Duodenal mucosa (tissue), 2 donors: ENCODE data around the gene CCDC66.

ENCODE experiments used
- H3K27ac ChIP-seq: one replicate; pipeline ENCODE4 v1.7.0; 2013; ENCODE audit warnings: low read depth, low read length
- H3K27me3 ChIP-seq, 2 donors: one replicate each; pipeline ENCODE4 v1.7.0; 2013; ENCODE audit warnings: low read length in 2 of 2, control low read depth in 1 of 2; ENCODE audit not compliant: insufficient read depth in 2 of 2, control insufficient read depth in 1 of 2
- H3K36me3 ChIP-seq, 2 donors: one replicate each; pipeline ENCODE4 v1.7.0; 2013; ENCODE audit warnings: low read length in 2 of 2, control low read depth in 1 of 2; ENCODE audit not compliant: insufficient read depth in 2 of 2, control insufficient read depth in 1 of 2
- H3K4me1 ChIP-seq, 2 donors: one replicate each; pipeline ENCODE4 v1.7.0; 2013; ENCODE audit warnings: low read length in 2 of 2, control low read depth in 1 of 2; ENCODE audit not compliant: insufficient read depth in 2 of 2, control insufficient read depth in 1 of 2
- H3K4me3 ChIP-seq, 2 donors: one replicate each; pipeline ENCODE4 v1.7.0; 2013; ENCODE audit warnings: low read length in 2 of 2, low read depth in 1 of 2
- H3K9ac ChIP-seq, 2 donors: one replicate each; pipeline ENCODE4 v1.7.0; 2013; ENCODE audit warnings: low read length in 2 of 2, low read depth in 1 of 2
- H3K9me3 ChIP-seq, 2 donors: one replicate each; pipeline ENCODE4 v1.7.0; 2013; ENCODE audit warnings: low read length in 2 of 2, control low read depth in 1 of 2; ENCODE audit not compliant: control insufficient read depth in 1 of 2

The CCDC66 gene

GRCh38 chr3:56645407-56645806 is 88.4 kb downstream of the CCDC66 start:
- no peak overlapping the region for H3K27ac ChIP-seq
- H3K9me3 ChIP-seq = no peaks in the 10 kb centered on the region
- H3K9ac ChIP-seq = no peak overlapping the region
- H3K4me3 ChIP-seq = no peak overlapping the region
- H3K36me3 ChIP-seq = peaks cover 36 to 69% of the 10 kb centered on the region in 2 donors
- no peaks in the 10 kb centered on the region for H3K4me1 ChIP-seq
- H3K27me3 ChIP-seq = no peaks in the 10 kb centered on the region

GRCh38 chr3:56654460-56654859 is 97.5 kb downstream of the CCDC66 start:
- Histone ChIP-seq H3K9me3 (no peaks in the 10 kb centered on the region), H3K4me1 (no peaks in the 10 kb centered on the region), H3K4me3 (no peak overlapping the region), H3K9ac (no peak overlapping the region), H3K27ac (no peak overlapping the region), H3K27me3 (no peaks in the 10 kb centered on the region), H3K36me3 (peaks cover 30 to 69% of the 10 kb centered on the region in 2 donors)

GRCh38 chr3:56655709-56656108 is 98.7 kb downstream of the CCDC66 start:
- Histone ChIP-seq H3K9ac (no peak overlapping the region), H3K9me3 (no peaks in the 10 kb centered on the region), H3K27ac (no peak overlapping the region), H3K27me3 (no peaks in the 10 kb centered on the region), H3K4me3 (no peak overlapping the region), H3K36me3 (peaks cover 24 to 69% of the 10 kb centered on the region in 2 donors), H3K4me1 (no peaks in the 10 kb centered on the region)

- H3K36me3 ChIP-seq = peaks cover 19 to 79% of the 10 kb centered on the region in 2 donors
Measured at GRCh38 chr3:56664823-56665222, 107.8 kb downstream of the CCDC66 start.

GRCh38 chr3:56667973-56668579 is 111.1 kb downstream of the CCDC66 start:
- no peak overlapping the region for H3K27ac ChIP-seq
- H3K27me3 ChIP-seq = no peaks in the 10 kb centered on the region
- peaks cover 16 to 78% of the 10 kb centered on the region in 2 donors for H3K36me3 ChIP-seq
- H3K4me3 ChIP-seq = no peak overlapping the region
- no peaks in the 10 kb centered on the region for H3K4me1 ChIP-seq
- H3K9ac ChIP-seq = no peak overlapping the region
- no peaks in the 10 kb centered on the region for H3K9me3 ChIP-seq

More at GRCh38 chr3:56664823-56665222, 107.8 kb downstream of the CCDC66 start:
- H3K9me3 ChIP-seq = no peaks in the 10 kb centered on the region
- H3K27ac ChIP-seq = no peak overlapping the region
- H3K9ac ChIP-seq = no peak overlapping the region
- no peak overlapping the region for H3K4me3 ChIP-seq
- no peaks in the 10 kb centered on the region for H3K27me3 ChIP-seq
- H3K4me1 ChIP-seq = no peaks in the 10 kb centered on the region
